Liver (tissue), 9 donors: ENCODE data around the gene ADPRH. TPM values are rescaled to one million over a fixed set of nuclear protein-coding genes. Genes with fewer than 3 reads are reported as not detected.
"Not testable (repeated sequence)": the region's sequence is repeated elsewhere in the genome, so short reads cannot be mapped to it uniquely, and the experiment has no call there.

Experiments
- DNase-seq: peaks from one replicate; pipeline ENCODE4 v3.0.0-alpha.2; 2017; ENCODE audit warnings: low spot score
- H3K27ac ChIP-seq, 2 donors: one replicate each; pipeline ENCODE4 v1.7.0; 2013; ENCODE audit warnings: inconsistent platforms in 2 of 2, low read length in 2 of 2, control low read depth in 1 of 2, low read depth in 1 of 2, mild to moderate bottlenecking in 1 of 2
- H3K27me3 ChIP-seq, 4 donors: one replicate each; pipeline versions ENCODE4 v1.6.1 to v1.7.0; 2013; ENCODE audit warnings: low read length in 3 of 4, inconsistent platforms in 1 of 4, mild to moderate bottlenecking in 1 of 4, moderate library complexity in 1 of 4; ENCODE audit not compliant: control insufficient read depth in 4 of 4, insufficient read depth in 4 of 4
- H3K36me3 ChIP-seq, 4 donors: one replicate each; pipeline versions ENCODE4 v1.6.1 to v1.7.0; 2013; ENCODE audit warnings: low read length in 3 of 4, mild to moderate bottlenecking in 3 of 4, low read depth in 1 of 4, moderate library complexity in 1 of 4; ENCODE audit not compliant: control insufficient read depth in 4 of 4, insufficient read depth in 3 of 4
- H3K4me1 ChIP-seq, 4 donors: one replicate each; pipeline versions ENCODE4 v1.6.1 to v1.7.0; 2013; ENCODE audit warnings: low read length in 3 of 4, mild to moderate bottlenecking in 3 of 4, moderate library complexity in 1 of 4; ENCODE audit not compliant: control insufficient read depth in 4 of 4, insufficient read depth in 4 of 4
- H3K4me3 ChIP-seq, 3 donors: one replicate each; pipeline versions ENCODE4 v1.6.1 to v1.7.0; 2013; ENCODE audit warnings: low read length in 3 of 3, control low read depth in 1 of 3, low read depth in 1 of 3, mild to moderate bottlenecking in 1 of 3
- H3K9ac ChIP-seq, 2 donors: one replicate each; pipeline ENCODE4 v1.7.0; 2013; ENCODE audit warnings: low read length in 2 of 2, mild to moderate bottlenecking in 2 of 2, moderate library complexity in 2 of 2, control low read depth in 1 of 2, low read depth in 1 of 2
- H3K9me3 ChIP-seq, 4 donors: one replicate each; pipeline versions ENCODE4 v1.6.1 to v1.7.0; 2013; ENCODE audit warnings: low read length in 3 of 4; ENCODE audit not compliant: control insufficient read depth in 4 of 4
- EGR1 ChIP-seq, 2 donors: IDR thresholded peaks; 2 replicates each; pipeline ENCODE4 v1.6.1; 2016 to 2018; ENCODE audit warnings: antibody characterized with exemption in 2 of 2, low read depth in 2 of 2
- FOXA1 ChIP-seq: IDR thresholded peaks from 2 replicates; pipeline ENCODE4 v1.6.1; 2016; ENCODE audit warnings: antibody characterized with exemption
- FOXA2 ChIP-seq: IDR thresholded peaks from 2 replicates; pipeline ENCODE4 v1.6.1; 2016; ENCODE audit warnings: antibody characterized with exemption
- GABPA ChIP-seq, 2 donors: IDR thresholded peaks in 1 of 2; conservative IDR thresholded peaks in 1 of 2; 2 replicates each; pipeline ENCODE4 v1.6.1; 2016; ENCODE audit warnings: antibody characterized with exemption in 2 of 2, mild to moderate bottlenecking in 1 of 2, moderate library complexity in 1 of 2
- HNF4A ChIP-seq, 2 donors: conservative IDR thresholded peaks; 2 replicates each; pipeline ENCODE4 v1.6.1; 2016; ENCODE audit warnings: antibody characterized with exemption in 2 of 2, mild to moderate bottlenecking in 2 of 2
- HNF4G ChIP-seq: IDR thresholded peaks from 2 replicates; pipeline ENCODE4 v1.6.1; 2016; ENCODE audit warnings: antibody characterized with exemption
- JUND ChIP-seq, 2 donors: IDR thresholded peaks; 2 replicates each; pipeline ENCODE4 v1.6.1; 2016; ENCODE audit warnings: antibody characterized with exemption in 2 of 2
- NR2F2 ChIP-seq: IDR thresholded peaks from 2 replicates; pipeline ENCODE4 v1.6.1; 2016; ENCODE audit warnings: antibody characterized with exemption
- RAD21 ChIP-seq, 2 donors: IDR thresholded peaks; 2 replicates each; pipeline ENCODE4 v1.6.1; 2016; ENCODE audit warnings: antibody characterized with exemption in 2 of 2, mild to moderate bottlenecking in 2 of 2
- RXRA ChIP-seq, 2 donors: IDR thresholded peaks; 2 replicates each; pipeline ENCODE4 v1.6.1; 2017 to 2018; ENCODE audit warnings: antibody characterized with exemption in 2 of 2, mild to moderate bottlenecking in 1 of 2
- SP1 ChIP-seq: IDR thresholded peaks from 2 replicates; pipeline ENCODE4 v1.6.1; 2018; ENCODE audit warnings: antibody characterized with exemption, mild to moderate bottlenecking
- TAF1 ChIP-seq: conservative IDR thresholded peaks from 2 replicates; pipeline ENCODE4 v1.6.1; 2016; ENCODE audit warnings: antibody characterized with exemption, mild to moderate bottlenecking
- YY1 ChIP-seq: IDR thresholded peaks from 2 replicates; pipeline ENCODE4 v1.6.1; 2016; ENCODE audit warnings: antibody characterized with exemption, mild to moderate bottlenecking
- WGBS: extraction: QIAGEN DNeasy Blood & Tissue Kit; methylation state at CpG from one replicate; pipeline ENCODE4 v1.1.7; 2013; 5-methylcytosine and 5-hydroxymethylcytosine counted together
- polyA plus RNA-seq, 2 donors: library from polyadenylated mRNA; stranded (reverse) in 1 of 2; unstranded in 1 of 2; fragments of 200-250 nt in 1 of 2; fragments of >200 nt in 1 of 2; fragmentation: Nextera tagmentation in 1 of 2; extraction: Ambion mirVana in 1 of 2; gene quantifications; one replicate each; pipeline versions ENCODE4 v1.2.1 to v1.2.3, GENCODE V29; 2013 to 2015
- total RNA-seq, 2 donors: library from RNA; depleted of rRNA; stranded (reverse); fragments of >200 nt; gene quantifications; one replicate each; pipeline ENCODE4 v1.2.3, GENCODE V29; 2014
- TF ChIP-seq, protein P1 (sequence below): fragments of 150-350 bp; IDR thresholded peaks from 2 replicates; pipeline ENCODE4 v1.5.1; 2017; ENCODE audit warnings: improper control_type of control experiment, low read depth, low read length; ENCODE audit not compliant: missing input control
- TF ChIP-seq, protein P2 (sequence below): IDR thresholded peaks from 2 replicates; pipeline ENCODE4 v1.6.1; 2016; ENCODE audit warnings: antibody characterized with exemption
- TF ChIP-seq, protein P3 (sequence below): IDR thresholded peaks from 2 replicates; pipeline ENCODE4 v1.6.1; 2016; ENCODE audit warnings: antibody characterized with exemption
- TF ChIP-seq, protein P4 (sequence below): IDR thresholded peaks from 2 replicates; pipeline ENCODE4 v1.6.1; 2016; ENCODE audit warnings: antibody characterized with exemption
- TF ChIP-seq, protein P5 (sequence below): IDR thresholded peaks from 2 replicates; pipeline ENCODE4 v1.6.1; 2016; ENCODE audit warnings: antibody characterized with exemption, mild to moderate bottlenecking
- donor health status: healthy.
- donor health status: healthy.
- donor health status: healthy.
- donor health status: healthy.
- donor health status: healthy.

Gene ADPRH
- total and polyA plus RNA-seq, 4 donors, result 0.89 to 3.8 (median 2.4) TPM

DNA sequence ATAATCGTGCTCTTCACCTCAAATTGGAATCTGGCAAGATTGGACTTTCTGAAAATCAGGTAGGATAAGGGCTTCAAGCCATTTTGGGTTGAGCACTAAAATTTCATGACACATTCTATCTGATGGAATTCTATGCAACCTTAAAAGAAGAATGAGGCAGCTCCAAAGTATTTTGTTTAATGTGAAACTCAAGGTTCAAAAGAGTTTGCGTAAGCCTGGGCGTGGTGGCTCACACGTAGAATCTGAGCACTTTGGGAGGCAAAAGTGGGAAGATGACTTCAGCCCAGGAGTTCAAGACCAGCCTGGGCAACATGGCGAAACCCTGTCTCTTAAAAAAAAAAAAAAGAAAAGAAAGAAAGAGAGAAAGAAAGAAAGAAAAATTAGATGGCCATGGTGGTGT lies 14.8 kb downstream of the ADPRH start:
- Histone ChIP-seq H3K4me1 (peaks cover 2 to 33% (median 20%) of the 10 kb centered on the region in 4 donors), H3K4me3 (no peak overlapping the region), H3K27me3 (no peaks in the 10 kb centered on the region), H3K9me3 (no peaks in the 10 kb centered on the region), H3K36me3 (no peaks in the 10 kb centered on the region), H3K27ac (no peak overlapping the region), H3K9ac (no peak overlapping the region)
- no peak for TF ChIP-seq EGR1 (IDR thresholded peaks at IDR 0.05; ENCODE audit: low read depth in 2 of 2)
- TF ChIP-seq, protein P1, sequence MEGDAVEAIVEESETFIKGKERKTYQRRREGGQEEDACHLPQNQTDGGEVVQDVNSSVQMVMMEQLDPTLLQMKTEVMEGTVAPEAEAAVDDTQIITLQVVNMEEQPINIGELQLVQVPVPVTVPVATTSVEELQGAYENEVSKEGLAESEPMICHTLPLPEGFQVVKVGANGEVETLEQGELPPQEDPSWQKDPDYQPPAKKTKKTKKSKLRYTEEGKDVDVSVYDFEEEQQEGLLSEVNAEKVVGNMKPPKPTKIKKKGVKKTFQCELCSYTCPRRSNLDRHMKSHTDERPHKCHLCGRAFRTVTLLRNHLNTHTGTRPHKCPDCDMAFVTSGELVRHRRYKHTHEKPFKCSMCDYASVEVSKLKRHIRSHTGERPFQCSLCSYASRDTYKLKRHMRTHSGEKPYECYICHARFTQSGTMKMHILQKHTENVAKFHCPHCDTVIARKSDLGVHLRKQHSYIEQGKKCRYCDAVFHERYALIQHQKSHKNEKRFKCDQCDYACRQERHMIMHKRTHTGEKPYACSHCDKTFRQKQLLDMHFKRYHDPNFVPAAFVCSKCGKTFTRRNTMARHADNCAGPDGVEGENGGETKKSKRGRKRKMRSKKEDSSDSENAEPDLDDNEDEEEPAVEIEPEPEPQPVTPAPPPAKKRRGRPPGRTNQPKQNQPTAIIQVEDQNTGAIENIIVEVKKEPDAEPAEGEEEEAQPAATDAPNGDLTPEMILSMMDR, result no peak
- TF ChIP-seq, protein P2, sequence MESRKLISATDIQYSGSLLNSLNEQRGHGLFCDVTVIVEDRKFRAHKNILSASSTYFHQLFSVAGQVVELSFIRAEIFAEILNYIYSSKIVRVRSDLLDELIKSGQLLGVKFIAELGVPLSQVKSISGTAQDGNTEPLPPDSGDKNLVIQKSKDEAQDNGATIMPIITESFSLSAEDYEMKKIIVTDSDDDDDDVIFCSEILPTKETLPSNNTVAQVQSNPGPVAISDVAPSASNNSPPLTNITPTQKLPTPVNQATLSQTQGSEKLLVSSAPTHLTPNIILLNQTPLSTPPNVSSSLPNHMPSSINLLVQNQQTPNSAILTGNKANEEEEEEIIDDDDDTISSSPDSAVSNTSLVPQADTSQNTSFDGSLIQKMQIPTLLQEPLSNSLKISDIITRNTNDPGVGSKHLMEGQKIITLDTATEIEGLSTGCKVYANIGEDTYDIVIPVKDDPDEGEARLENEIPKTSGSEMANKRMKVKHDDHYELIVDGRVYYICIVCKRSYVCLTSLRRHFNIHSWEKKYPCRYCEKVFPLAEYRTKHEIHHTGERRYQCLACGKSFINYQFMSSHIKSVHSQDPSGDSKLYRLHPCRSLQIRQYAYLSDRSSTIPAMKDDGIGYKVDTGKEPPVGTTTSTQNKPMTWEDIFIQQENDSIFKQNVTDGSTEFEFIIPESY, result no peak
- TF ChIP-seq JUND (IDR thresholded peaks at IDR 0.05), result no peak
- TF ChIP-seq, protein P3, sequence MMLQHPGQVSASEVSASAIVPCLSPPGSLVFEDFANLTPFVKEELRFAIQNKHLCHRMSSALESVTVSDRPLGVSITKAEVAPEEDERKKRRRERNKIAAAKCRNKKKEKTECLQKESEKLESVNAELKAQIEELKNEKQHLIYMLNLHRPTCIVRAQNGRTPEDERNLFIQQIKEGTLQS, result no peak
- no peak for TF ChIP-seq RXRA (IDR thresholded peaks at IDR 0.05)
- TF ChIP-seq FOXA1, result no peak
- no peak for TF ChIP-seq HNF4A (conservative IDR thresholded peaks at IDR 0.05)
- no peak for TF ChIP-seq FOXA2
- no peak for TF ChIP-seq RAD21 (IDR thresholded peaks at IDR 0.05)
- TF ChIP-seq TAF1, result no peak
- TF ChIP-seq HNF4G, result no peak
- TF ChIP-seq SP1, result no peak
- TF ChIP-seq GABPA (IDR thresholded peaks at IDR 0.05 in 1 of 2, conservative IDR thresholded peaks at IDR 0.05 in 1 of 2), result no peak
- TF ChIP-seq, protein P4, sequence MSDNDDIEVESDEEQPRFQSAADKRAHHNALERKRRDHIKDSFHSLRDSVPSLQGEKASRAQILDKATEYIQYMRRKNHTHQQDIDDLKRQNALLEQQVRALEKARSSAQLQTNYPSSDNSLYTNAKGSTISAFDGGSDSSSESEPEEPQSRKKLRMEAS, result no peak
- TF ChIP-seq, protein P5, sequence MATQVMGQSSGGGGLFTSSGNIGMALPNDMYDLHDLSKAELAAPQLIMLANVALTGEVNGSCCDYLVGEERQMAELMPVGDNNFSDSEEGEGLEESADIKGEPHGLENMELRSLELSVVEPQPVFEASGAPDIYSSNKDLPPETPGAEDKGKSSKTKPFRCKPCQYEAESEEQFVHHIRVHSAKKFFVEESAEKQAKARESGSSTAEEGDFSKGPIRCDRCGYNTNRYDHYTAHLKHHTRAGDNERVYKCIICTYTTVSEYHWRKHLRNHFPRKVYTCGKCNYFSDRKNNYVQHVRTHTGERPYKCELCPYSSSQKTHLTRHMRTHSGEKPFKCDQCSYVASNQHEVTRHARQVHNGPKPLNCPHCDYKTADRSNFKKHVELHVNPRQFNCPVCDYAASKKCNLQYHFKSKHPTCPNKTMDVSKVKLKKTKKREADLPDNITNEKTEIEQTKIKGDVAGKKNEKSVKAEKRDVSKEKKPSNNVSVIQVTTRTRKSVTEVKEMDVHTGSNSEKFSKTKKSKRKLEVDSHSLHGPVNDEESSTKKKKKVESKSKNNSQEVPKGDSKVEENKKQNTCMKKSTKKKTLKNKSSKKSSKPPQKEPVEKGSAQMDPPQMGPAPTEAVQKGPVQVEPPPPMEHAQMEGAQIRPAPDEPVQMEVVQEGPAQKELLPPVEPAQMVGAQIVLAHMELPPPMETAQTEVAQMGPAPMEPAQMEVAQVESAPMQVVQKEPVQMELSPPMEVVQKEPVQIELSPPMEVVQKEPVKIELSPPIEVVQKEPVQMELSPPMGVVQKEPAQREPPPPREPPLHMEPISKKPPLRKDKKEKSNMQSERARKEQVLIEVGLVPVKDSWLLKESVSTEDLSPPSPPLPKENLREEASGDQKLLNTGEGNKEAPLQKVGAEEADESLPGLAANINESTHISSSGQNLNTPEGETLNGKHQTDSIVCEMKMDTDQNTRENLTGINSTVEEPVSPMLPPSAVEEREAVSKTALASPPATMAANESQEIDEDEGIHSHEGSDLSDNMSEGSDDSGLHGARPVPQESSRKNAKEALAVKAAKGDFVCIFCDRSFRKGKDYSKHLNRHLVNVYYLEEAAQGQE, result no peak
- TF ChIP-seq YY1, result no peak
- no peak for TF ChIP-seq NR2F2
- WGBS, result 82% methylated on average over 5 of the region's 5 CpGs
- no peak for DNase-seq

DNA sequence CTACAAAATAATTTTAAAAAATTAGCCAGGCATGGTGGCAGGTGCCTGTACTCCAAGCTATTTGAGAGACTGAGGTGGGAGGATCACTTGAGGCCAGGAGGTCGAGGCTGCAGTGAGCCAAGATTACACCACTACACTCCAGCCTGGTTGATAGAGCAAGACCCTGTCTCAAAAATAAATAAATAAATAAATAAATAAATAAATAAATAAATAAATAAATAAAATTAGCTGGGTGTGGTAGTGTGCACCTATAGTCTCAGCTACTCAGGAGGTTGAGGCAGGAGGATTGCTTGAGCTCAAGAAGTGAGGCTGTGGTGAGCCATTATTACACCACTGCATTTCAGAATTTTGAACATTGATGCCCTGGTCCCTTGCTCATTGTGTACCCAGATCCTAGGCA lies 15.6 kb downstream of the ADPRH start:
- H3K4me3 ChIP-seq, H3K27ac ChIP-seq, H3K27me3 ChIP-seq, H3K36me3 ChIP-seq, H3K9me3 ChIP-seq, H3K9ac ChIP-seq, DNase-seq: not testable (repeated sequence)
- 82% methylated on average over 1 of the region's 1 CpG for WGBS
- H3K4me1 ChIP-seq, result peaks cover 2 to 40% (median 24%) of the 10 kb centered on the region in 4 donors
